A673 (cell line): ENCODE measurements around the gene PHF12.

ENCODE experiments used
- CTCF ChIP-seq: fragments of 300-800, 200-600 bp; sonication (generic); conservative IDR thresholded peaks from 2 replicates; pipeline ENCODE4 v1.5.1; 2017; ENCODE audit warnings: low read depth, mild to moderate bottlenecking, antibody characterized with exemption, low read length, moderate library complexity, mixed read lengths
- EZH2 ChIP-seq: fragments of 200-600 bp; sonication (generic); IDR thresholded peaks from 2 replicates; pipeline ENCODE4 v1.6.1; 2017; ENCODE audit warnings: borderline replicate concordance, low read depth, mild to moderate bottlenecking, mixed read lengths, antibody characterized with exemption, low read length; ENCODE audit not compliant: poor library complexity, severe bottlenecking

GRCh38 chr17:28855336-28855679, 96.0 kb downstream of the PHF12 start:
- TF ChIP-seq CTCF (no peak), EZH2 (no peak)
